Activated CD4-positive, alpha-beta T cell treated with anti-CD3 and anti-CD28 coated beads for 36 hours (primary cell): ENCODE measurements around the gene HABP2. TPM values are rescaled to one million over a fixed set of nuclear protein-coding genes. Genes with fewer than 3 reads are reported as not detected.

ENCODE experiments used
- ATAC-seq: fragments of 200-7000 bp; cut with Tn5 transposase; one replicate; pipeline ENCODE4 v1.10.0; 2021; ENCODE audit warnings: mild to moderate bottlenecking, moderate library complexity
- CTCF ChIA-PET: fragments of 350-600 bp; sonication (Branson Sonifier 250); formaldehyde crosslinking; loops from one replicate; lab custom pipeline; 2021; ENCODE audit warnings: antibody characterized with exemption; lab: Charles Lee
- POLR2A ChIA-PET: fragments of 350-600 bp; sonication (Branson Sonifier 250); formaldehyde crosslinking; loops from one replicate; lab custom pipeline; 2021; ENCODE audit warnings: antibody characterized with exemption, inconsistent platforms; lab: Charles Lee
- DNase-seq: peaks from one replicate; pipeline ENCODE4 v3.0.0-alpha.2; 2020
- H3K27ac Mint-ChIP-seq: one replicate; pipeline ENCODE4 v1.8.0; 2021; ENCODE audit warnings: mixed read lengths
- H3K27me3 Mint-ChIP-seq: one replicate; pipeline ENCODE4 v1.8.0; 2021; ENCODE audit warnings: mixed read lengths
- H3K36me3 Mint-ChIP-seq: one replicate; pipeline ENCODE4 v1.8.0; 2021; ENCODE audit warnings: low read depth, mixed read lengths
- H3K4me1 Mint-ChIP-seq: one replicate; pipeline ENCODE4 v1.8.0; 2021; ENCODE audit warnings: mixed read lengths
- H3K4me3 Mint-ChIP-seq: one replicate; pipeline ENCODE4 v1.8.0; 2021; ENCODE audit warnings: mild to moderate bottlenecking, moderate library complexity, mixed read lengths
- H3K9me3 Mint-ChIP-seq: one replicate; pipeline ENCODE4 v1.8.0; 2021; ENCODE audit warnings: low read depth, mixed read lengths
- intact Hi-C, 2 experiments: fragments of 100-400 bp; cut with DNase I in 1 of 2; cut with micrococcal nuclease in 1 of 2; formaldehyde crosslinking; loops; one replicate each; pipeline versions ENCODE4 v1.14.2 to v1.15.1; 2022 to 2024; cut with DNase I, micrococcal nuclease
- total RNA-seq, 2 experiments: library from RNA; stranded (reverse); gene quantifications; one replicate each; pipeline ENCODE4 v1.2.3, GENCODE V29; 2021

Gene HABP2
- total RNA-seq, 2 experiments from 2014 or later, result not detected

- Mint-ChIP-seq H3K9me3 (no peaks in the 10 kb centered on the region), H3K27me3 (peaks cover 25% of the 10 kb centered on the region), H3K27ac (no peak overlapping the region), H3K36me3 (no peaks in the 10 kb centered on the region), H3K4me1 (no peaks in the 10 kb centered on the region), H3K4me3 (no peak overlapping the region)
- ChIA-PET POLR2A (no interaction called here), CTCF (no interaction called here)
- no peak for DNase-seq
- intact Hi-C loops, result no loop called here
- ATAC-seq, result no peak
These were observed 66.5 kb downstream of the HABP2 start for GRCh38 chr10:113619401-113619800.

GRCh38 chr10:113620511-113620910 lies 67.7 kb downstream of the HABP2 start:
- H3K36me3 Mint-ChIP-seq, result no peaks in the 10 kb centered on the region
- intact Hi-C loops, result no loop called here
- no peak overlapping the region for H3K4me3 Mint-ChIP-seq
- H3K4me1 Mint-ChIP-seq, result no peaks in the 10 kb centered on the region
- H3K9me3 Mint-ChIP-seq, result no peaks in the 10 kb centered on the region
- POLR2A ChIA-PET, result no interaction called here
- no peak for DNase-seq
- H3K27ac Mint-ChIP-seq, result no peak overlapping the region
- peaks cover 32% of the 10 kb centered on the region for H3K27me3 Mint-ChIP-seq
- CTCF ChIA-PET, result no interaction called here
- ATAC-seq, result no peak

- intact Hi-C loops, result no loop called here
- Mint-ChIP-seq H3K4me3 (no peak overlapping the region), H3K9me3 (no peaks in the 10 kb centered on the region), H3K36me3 (no peaks in the 10 kb centered on the region), H3K27ac (no peak overlapping the region), H3K4me1 (no peaks in the 10 kb centered on the region), H3K27me3 (peaks cover 31% of the 10 kb centered on the region)
- DNase-seq (no peak), ATAC-seq (no peak)
- ChIA-PET CTCF (no interaction called here), POLR2A (no interaction called here)
These were observed 68.1 kb downstream of the HABP2 start for GRCh38 chr10:113620936-113621335.

- Mint-ChIP-seq H3K4me3 (no peak overlapping the region), H3K27ac (no peak overlapping the region), H3K4me1 (no peaks in the 10 kb centered on the region), H3K27me3 (peaks cover 27% of the 10 kb centered on the region), H3K36me3 (no peaks in the 10 kb centered on the region), H3K9me3 (no peaks in the 10 kb centered on the region)
- no peak for ATAC-seq
- CTCF ChIA-PET, result interaction anchor here (0.5 to 0.6 kb wide), 3 partner anchors 48 to 644 kb away, joined by 3 to 6 read pairs (median 3); no protein-coding TSS in a partner anchor
- POLR2A ChIA-PET, result no interaction called here
- intact Hi-C loops, result no loop called here
- DNase-seq, result no peak
These were observed 68.9 kb downstream of the HABP2 start for GRCh38 chr10:113621799-113622198.

- peaks cover 20% of the 10 kb centered on the region for H3K27me3 Mint-ChIP-seq
These were observed 70.0 kb downstream of the HABP2 start for GRCh38 chr10:113622831-113623230.

GRCh38 chr10:113625461-113626186 lies 72.8 kb downstream of the HABP2 start:
- Mint-ChIP-seq H3K4me1 (no peaks in the 10 kb centered on the region), H3K27ac (no peak overlapping the region), H3K9me3 (no peaks in the 10 kb centered on the region), H3K27me3 (peaks cover 17% of the 10 kb centered on the region), H3K36me3 (no peaks in the 10 kb centered on the region), H3K4me3 (no peak overlapping the region)
- POLR2A ChIA-PET, result no interaction called here
- DNase-seq, result no peak
- intact Hi-C loops, result no loop called here
- no peak for ATAC-seq
- CTCF ChIA-PET, result interaction anchor here (0.6 to 1.1 kb wide), 2 partner anchors 34 to 35 kb away, joined by 3 read pairs; no protein-coding TSS in a partner anchor

More at GRCh38 chr10:113622831-113623230, 70.0 kb downstream of the HABP2 start:
- Mint-ChIP-seq H3K27ac (no peak overlapping the region), H3K4me1 (no peaks in the 10 kb centered on the region), H3K4me3 (no peak overlapping the region), H3K9me3 (no peaks in the 10 kb centered on the region), H3K36me3 (no peaks in the 10 kb centered on the region)
- CTCF ChIA-PET, result interaction anchor here (0.6 kb wide), 1 partner anchor 497 kb away, joined by 3 read pairs; no protein-coding TSS in a partner anchor
- DNase-seq (no peak), ATAC-seq (no peak)
- intact Hi-C loops, result no loop called here
- POLR2A ChIA-PET, result no interaction called here

GRCh38 chr10:113626809-113627355 lies 74.0 kb downstream of the HABP2 start:
- Mint-ChIP-seq H3K4me1 (no peaks in the 10 kb centered on the region), H3K4me3 (no peak overlapping the region), H3K27ac (no peak overlapping the region), H3K9me3 (no peaks in the 10 kb centered on the region), H3K27me3 (peaks cover 15% of the 10 kb centered on the region), H3K36me3 (no peaks in the 10 kb centered on the region)
- ChIA-PET CTCF (no interaction called here), POLR2A (no interaction called here)
- no peak for ATAC-seq
- intact Hi-C loops, result no loop called here
- no peak for DNase-seq

- intact Hi-C loops, result no loop called here
- ATAC-seq, result no peak
- Mint-ChIP-seq H3K4me1 (no peaks in the 10 kb centered on the region), H3K27ac (no peak overlapping the region), H3K4me3 (no peak overlapping the region), H3K9me3 (no peaks in the 10 kb centered on the region), H3K36me3 (no peaks in the 10 kb centered on the region), H3K27me3 (peaks cover 17% of the 10 kb centered on the region)
- ChIA-PET POLR2A (no interaction called here), CTCF (interaction anchor here (0.6 kb wide), 1 partner anchor 632 kb away, joined by 4 read pairs; no protein-coding TSS in a partner anchor)
- no peak for DNase-seq
These were observed 75.0 kb downstream of the HABP2 start for GRCh38 chr10:113627836-113628235.

GRCh38 chr10:113628607-113629153 lies 75.8 kb downstream of the HABP2 start:
- Mint-ChIP-seq H3K9me3 (no peaks in the 10 kb centered on the region), H3K4me3 (no peak overlapping the region), H3K36me3 (no peaks in the 10 kb centered on the region), H3K27ac (no peak overlapping the region), H3K4me1 (no peaks in the 10 kb centered on the region), H3K27me3 (peaks cover 17% of the 10 kb centered on the region)
- ChIA-PET CTCF (interaction anchor here (0.8 kb wide), 1 partner anchor 12 kb away, joined by 3 read pairs; no protein-coding TSS in a partner anchor), POLR2A (no interaction called here)
- no peak for ATAC-seq
- no peak for DNase-seq
- intact Hi-C loops, result no loop called here

GRCh38 chr10:113630929-113631533 lies 78.2 kb downstream of the HABP2 start:
- ChIA-PET CTCF (no interaction called here), POLR2A (no interaction called here)
- Mint-ChIP-seq H3K9me3 (no peaks in the 10 kb centered on the region), H3K4me3 (no peak overlapping the region), H3K4me1 (no peaks in the 10 kb centered on the region), H3K27me3 (peaks cover 9% of the 10 kb centered on the region), H3K36me3 (no peaks in the 10 kb centered on the region), H3K27ac (no peak overlapping the region)
- intact Hi-C loops, result no loop called here
- no peak for DNase-seq
- ATAC-seq, result no peak

GRCh38 chr10:113631684-113632367 lies 79.0 kb downstream of the HABP2 start:
- no peak overlapping the region for H3K4me3 Mint-ChIP-seq
- POLR2A ChIA-PET, result no interaction called here
- DNase-seq (no peak), ATAC-seq (no peak)
- no peaks in the 10 kb centered on the region for H3K36me3 Mint-ChIP-seq
- H3K9me3 Mint-ChIP-seq, result no peaks in the 10 kb centered on the region
- H3K27ac Mint-ChIP-seq, result no peak overlapping the region
- CTCF ChIA-PET, result no interaction called here
- no peaks in the 10 kb centered on the region for H3K4me1 Mint-ChIP-seq
- peaks cover 11% of the 10 kb centered on the region for H3K27me3 Mint-ChIP-seq
- intact Hi-C loops, result no loop called here
